Germinal center (tissue), 1 donor: ENCODE data around the gene CBX5.

Experiments
- DNase-seq: peaks from one replicate; pipeline ENCODE4 v3.0.0; 2012; ENCODE audit warnings: mixed read lengths, low spot score

The CBX5 gene

GRCh38 chr12:54222609-54223008, 57.3 kb downstream of the CBX5 start:
- no peak for DNase-seq

- no peak for DNase-seq
Measured at GRCh38 chr12:54221402-54221984, 58.4 kb downstream of the CBX5 start.

- DNase-seq: no peak
Measured at GRCh38 chr12:54220567-54220966, 59.4 kb downstream of the CBX5 start.

GRCh38 chr12:54220092-54220557, 59.8 kb downstream of the CBX5 start:
- DNase-seq: peak; percentile 67

GRCh38 chr12:54217774-54218241, 62.1 kb downstream of the CBX5 start:
- DNase-seq: peak; percentile 78

- DNase-seq: peak; percentile 75
Measured at GRCh38 chr12:54216797-54217661, 62.9 kb downstream of the CBX5 start.

GRCh38 chr12:54215989-54216796, 63.7 kb downstream of the CBX5 start:
- DNase-seq: peak; percentile 20

- peak; percentile 92 for DNase-seq
Measured at GRCh38 chr12:54214553-54215406, 65.1 kb downstream of the CBX5 start.

- no peak for DNase-seq
Measured at GRCh38 chr12:54213079-54213478, 66.8 kb downstream of the CBX5 start.

- no peak for DNase-seq
Measured at GRCh38 chr12:54211920-54212319, 68.0 kb downstream of the CBX5 start.

GRCh38 chr12:54210400-54210790, 69.5 kb downstream of the CBX5 start:
- no peak for DNase-seq

- DNase-seq: no peak
Measured at GRCh38 chr12:54208591-54208990, 71.3 kb downstream of the CBX5 start.

GRCh38 chr12:54207539-54208294, 72.2 kb downstream of the CBX5 start:
- DNase-seq: peak; percentile 79

- no peak for DNase-seq
Measured at GRCh38 chr12:54206791-54207190, 73.1 kb downstream of the CBX5 start.

GRCh38 chr12:54204316-54204715, 75.6 kb downstream of the CBX5 start:
- DNase-seq: no peak

- DNase-seq: peak; percentile 84
Measured at GRCh38 chr12:54201001-54201794, 78.7 kb downstream of the CBX5 start.

- DNase-seq: no peak
Measured at GRCh38 chr12:54200412-54200811, 79.5 kb downstream of the CBX5 start.

- DNase-seq: no peak
Measured at GRCh38 chr12:54199917-54200316, 80.0 kb downstream of the CBX5 start.

GRCh38 chr12:54199034-54199433, 80.9 kb downstream of the CBX5 start:
- DNase-seq: no peak

GRCh38 chr12:54197431-54197909, 82.5 kb downstream of the CBX5 start:
- DNase-seq: peak; percentile 57
